Kasumi-1 (cell line): ENCODE data around the gene GPR157.
"Not testable (repeated sequence)": the region's sequence is repeated elsewhere in the genome, so short reads cannot be mapped to it uniquely, and the experiment has no call there.

ENCODE experiments used
- DNase-seq, 2 experiments: peaks; one replicate each; lab custom pipeline; 2025; lab: John Stamatoyannopoulos, UW

The GPR157 gene

GRCh38 chr1:9128520-9129265, at the start of gene GPR157:
Gene GPR157 (minus strand): TSS chr1:9129102. CDS start chr1:9129027, 75 bp downstream.
- DNase-seq = peak in 1 of 2 experiments; percentile 25

GRCh38 chr1:9174762-9175161, 45.9 kb upstream of the GPR157 start:
- no peak for DNase-seq

DNA sequence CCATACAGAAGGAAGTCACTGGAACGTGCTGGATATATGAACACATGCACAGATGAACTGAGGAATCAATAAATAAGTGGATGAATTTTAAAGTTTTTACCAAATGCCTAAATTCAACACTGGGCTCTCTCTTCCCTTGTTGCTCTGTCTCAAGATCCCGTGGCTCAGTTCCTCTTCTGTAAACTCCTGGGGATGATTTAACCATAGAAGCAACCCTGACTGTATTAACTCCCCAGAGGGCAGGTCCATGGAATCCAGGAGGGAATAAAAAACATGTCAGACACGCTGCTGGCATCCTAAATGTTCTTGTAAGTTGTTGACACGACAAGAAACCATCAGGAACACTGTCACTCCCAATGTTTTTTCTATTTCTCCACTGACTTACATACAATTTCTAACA, 45.3 kb upstream of the GPR157 start:
- DNase-seq = no peak

GRCh38 chr1:9169601-9170137, 40.8 kb upstream of the GPR157 start:
- DNase-seq = no peak

DNA sequence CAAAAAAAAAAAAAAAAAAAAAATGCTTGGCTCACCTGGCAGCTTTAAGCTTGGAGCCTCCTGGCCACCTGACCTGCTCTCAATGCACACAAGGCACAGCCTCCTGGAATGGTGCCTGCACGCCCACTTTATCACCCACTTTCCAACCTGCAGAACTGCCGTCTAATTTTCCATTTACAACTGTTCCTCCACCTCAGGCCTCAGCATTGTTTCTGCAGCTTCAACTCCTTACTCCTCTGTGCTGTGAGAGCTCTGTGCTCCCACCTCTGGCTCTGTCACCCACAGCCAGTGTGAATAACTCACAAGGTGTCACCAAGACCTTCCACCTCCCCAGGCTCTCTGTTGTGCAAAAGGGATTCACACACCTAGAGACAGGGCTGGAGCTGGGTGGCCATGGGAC, 38.7 kb upstream of the GPR157 start:
- DNase-seq = no peak

- DNase-seq = no peak
Observed at GRCh38 chr1:9166289-9167235, 37.7 kb upstream of the GPR157 start.

GRCh38 chr1:9165396-9165795, 36.5 kb upstream of the GPR157 start:
- DNase-seq = no peak

- no peak for DNase-seq
Observed at GRCh38 chr1:9164919-9165318, 36.0 kb upstream of the GPR157 start.

DNA sequence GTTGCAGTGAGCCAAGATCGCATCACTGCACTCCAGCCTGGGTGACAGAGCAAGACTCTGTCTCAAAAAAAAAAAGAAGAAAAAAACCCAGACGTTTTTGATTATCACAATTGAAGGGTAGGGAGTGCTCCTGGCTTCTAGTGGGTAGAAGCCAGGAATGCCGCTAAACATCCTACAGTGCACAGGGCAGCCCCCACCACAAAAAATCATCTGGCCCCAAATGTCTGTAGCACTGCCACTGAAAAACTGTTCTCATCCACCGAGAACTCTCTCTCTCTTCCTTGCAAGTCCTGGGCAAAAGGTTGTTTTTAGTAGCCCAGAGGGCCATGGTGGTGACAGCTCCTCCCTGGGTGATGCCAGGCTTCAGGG, 35.6 kb upstream of the GPR157 start:
- no peak for DNase-seq

GRCh38 chr1:9161963-9162362, 33.1 kb upstream of the GPR157 start:
- no peak for DNase-seq

GRCh38 chr1:9161342-9161741, 32.4 kb upstream of the GPR157 start:
- DNase-seq = no peak

DNA sequence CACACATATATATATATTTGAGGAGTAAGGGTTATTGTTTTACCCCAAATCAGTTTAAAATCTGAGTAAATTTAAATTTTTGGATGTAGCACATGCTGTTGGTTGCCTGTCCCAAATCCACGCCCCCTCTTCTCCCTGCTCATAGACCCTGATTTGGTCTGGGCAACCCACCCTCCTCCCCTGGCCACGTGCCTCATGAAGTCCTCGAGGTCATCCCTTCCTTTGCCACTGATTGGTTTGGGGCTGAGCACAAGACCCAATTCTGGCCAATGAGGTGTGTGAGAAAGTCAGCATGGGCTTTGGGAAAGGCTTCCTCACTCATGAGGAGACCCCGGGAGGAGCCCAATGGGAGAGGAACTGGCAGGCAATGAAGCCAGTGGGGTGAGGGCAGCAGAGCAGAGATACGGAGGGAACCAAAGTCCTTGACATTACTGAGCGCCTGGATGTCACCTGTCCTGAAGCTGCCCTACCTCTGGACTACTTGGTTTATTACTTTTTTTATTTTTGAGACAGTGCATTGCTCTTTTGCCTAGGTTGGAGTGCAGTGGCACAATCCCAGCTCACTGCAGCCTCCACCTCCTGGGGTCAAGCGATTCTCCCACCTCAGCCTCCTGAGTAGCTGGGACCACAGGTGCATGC, 31.3 kb upstream of the GPR157 start:
- DNase-seq = no peak

DNA sequence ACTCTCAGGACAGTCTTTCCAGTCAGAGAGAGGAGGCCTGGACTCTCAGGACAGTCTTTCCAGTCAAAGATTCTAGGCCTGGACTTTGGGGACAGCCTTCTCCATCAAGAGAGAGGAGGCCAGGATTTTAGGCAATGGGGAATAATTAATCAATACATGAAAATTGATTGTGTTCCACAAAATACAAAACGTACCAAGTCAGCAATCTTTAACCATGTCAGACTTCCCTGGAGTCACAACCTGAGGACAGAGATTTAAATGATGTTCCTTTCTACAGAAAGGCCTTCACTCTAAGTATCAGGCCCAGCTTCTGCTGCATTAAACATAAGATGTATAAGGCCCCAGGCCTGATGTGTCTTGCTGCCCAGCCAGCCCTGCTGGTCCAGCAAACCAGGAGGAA, 27.0 kb upstream of the GPR157 start:
- DNase-seq = no peak

- DNase-seq = not testable (repeated sequence)
Observed at GRCh38 chr1:9155405-9155804, 26.5 kb upstream of the GPR157 start.

DNA sequence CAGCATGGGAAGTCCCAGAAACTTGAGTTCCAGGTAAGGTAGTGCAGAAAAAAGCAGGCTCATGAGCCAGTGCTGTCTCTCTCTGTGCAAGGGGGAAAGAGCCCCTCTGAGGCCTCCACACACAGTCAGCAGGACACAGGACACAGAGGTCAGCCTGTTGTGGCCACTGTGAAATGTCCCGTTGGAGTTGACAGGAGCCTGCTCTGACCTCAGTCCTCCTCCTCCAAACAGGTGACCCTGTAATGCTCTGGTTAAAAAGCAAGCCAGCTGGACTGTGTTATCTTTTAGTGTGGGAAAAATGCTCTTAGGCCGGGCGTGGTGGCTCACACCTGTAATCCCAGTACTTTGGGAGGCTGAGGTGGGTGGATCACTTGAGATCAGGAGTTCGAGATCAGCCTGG, 24.2 kb upstream of the GPR157 start:
- no peak for DNase-seq

GRCh38 chr1:9152535-9152934, 23.6 kb upstream of the GPR157 start:
- no peak for DNase-seq

GRCh38 chr1:9151328-9151860, 22.5 kb upstream of the GPR157 start:
- no peak for DNase-seq

DNA sequence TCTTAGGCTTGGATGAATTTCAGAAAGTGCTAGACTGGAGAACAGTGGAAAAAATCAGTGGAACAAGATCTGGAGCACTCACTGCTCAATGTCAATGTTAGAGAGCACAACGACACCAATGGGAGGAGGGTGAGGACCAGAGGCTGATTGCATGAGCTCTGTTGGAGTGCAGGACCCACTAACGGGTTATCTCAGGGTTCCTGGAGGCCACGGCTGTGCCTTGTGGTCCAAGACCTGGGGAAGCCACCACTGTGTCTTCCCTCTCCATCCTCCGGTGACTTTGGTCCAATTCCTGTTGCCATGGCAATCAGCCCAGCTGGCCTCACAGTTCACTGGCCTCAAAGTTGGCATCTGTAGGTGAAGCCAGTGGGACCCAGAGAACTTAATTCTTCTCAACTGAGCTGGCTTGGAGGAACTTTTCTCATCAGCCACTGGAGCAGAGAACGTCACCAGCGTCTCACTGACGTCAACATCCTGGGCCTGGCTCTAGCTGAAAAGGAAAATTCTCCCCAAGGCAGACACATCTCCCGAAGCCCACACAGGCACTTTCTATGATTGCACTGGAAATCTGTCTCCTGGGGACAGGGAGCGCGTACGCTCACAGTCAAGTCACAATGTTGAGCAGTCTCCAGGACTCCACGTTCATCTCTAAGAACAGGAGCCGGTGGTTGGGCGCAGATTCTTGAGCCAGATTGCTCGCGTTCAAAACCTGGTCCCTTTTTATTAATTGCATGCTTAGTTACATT, 21.9 kb upstream of the GPR157 start:
- DNase-seq = no peak

- DNase-seq = no peak
Observed at GRCh38 chr1:9149837-9150581, 21.1 kb upstream of the GPR157 start.

- DNase-seq = no peak
Observed at GRCh38 chr1:9149151-9149550, 20.2 kb upstream of the GPR157 start.

GRCh38 chr1:9146156-9146555, 17.3 kb upstream of the GPR157 start:
- DNase-seq = no peak
